Fibroblast of skin of left biceps (primary cell): ENCODE data around the gene KLF5.
"Not testable (repeated sequence)": the region's sequence is repeated elsewhere in the genome, so short reads cannot be mapped to it uniquely, and the experiment has no call there.

Experiments used
- DNase-seq, 2 experiments: peaks; one replicate each; pipeline ENCODE4 v3.0.0-alpha.2; 2013; ENCODE audit warnings: low read depth in 2 of 2

KLF5 gene

DNA sequence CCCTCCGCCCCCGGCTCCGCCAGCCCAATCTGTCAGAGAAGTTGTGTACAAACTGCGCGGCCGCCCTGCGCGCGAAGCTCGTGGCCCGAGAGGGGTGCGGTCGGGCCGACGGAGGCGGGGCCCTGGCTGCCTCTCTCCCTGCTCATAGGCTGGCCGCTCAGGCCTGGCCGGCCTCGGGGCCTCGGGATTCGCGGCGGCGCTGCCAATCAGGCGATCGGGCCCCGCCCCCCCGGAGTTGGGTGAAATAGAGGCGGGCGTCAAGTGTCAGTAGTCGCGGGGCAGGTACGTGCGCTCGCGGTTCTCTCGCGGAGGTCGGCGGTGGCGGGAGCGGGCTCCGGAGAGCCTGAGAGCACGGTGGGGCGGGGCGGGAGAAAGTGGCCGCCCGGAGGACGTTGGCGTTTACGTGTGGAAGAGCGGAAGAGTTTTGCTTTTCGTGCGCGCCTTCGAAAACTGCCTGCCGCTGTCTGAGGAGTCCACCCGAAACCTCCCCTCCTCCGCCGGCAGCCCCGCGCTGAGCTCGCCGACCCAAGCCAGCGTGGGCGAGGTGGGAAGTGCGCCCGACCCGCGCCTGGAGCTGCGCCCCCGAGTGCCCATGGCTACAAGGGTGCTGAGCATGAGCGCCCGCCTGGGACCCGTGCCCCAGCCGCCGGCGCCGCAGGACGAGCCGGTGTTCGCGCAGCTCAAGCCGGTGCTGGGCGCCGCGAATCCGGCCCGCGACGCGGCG, at the start of gene KLF5:
TSS of gene KLF5 (plus strand) at position 270 of the 724 bp plus-strand sequence. CDS start at position 593, 323 bp downstream.
- peak; percentile 78 to 81 for DNase-seq

DNA sequence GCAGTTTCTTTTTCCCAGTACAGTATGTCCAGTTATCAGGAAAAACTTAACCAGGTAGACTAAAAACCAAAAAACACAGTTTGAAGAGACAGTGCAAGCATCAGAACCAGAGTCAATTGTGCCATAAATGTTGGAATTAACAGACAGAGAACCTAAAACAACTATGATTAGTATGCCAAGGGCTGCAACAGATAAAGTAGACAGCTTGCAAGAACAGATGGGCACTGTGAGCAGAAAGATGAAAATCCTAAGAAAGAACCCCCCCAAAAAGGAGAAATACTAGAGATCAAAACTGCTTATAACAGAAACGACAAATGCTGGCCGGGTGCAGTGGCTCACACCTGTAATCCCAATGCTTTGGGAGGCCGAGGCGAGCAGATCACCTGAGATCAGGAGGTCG, 47.1 kb upstream of the KLF5 start:
- no peak for DNase-seq

DNA sequence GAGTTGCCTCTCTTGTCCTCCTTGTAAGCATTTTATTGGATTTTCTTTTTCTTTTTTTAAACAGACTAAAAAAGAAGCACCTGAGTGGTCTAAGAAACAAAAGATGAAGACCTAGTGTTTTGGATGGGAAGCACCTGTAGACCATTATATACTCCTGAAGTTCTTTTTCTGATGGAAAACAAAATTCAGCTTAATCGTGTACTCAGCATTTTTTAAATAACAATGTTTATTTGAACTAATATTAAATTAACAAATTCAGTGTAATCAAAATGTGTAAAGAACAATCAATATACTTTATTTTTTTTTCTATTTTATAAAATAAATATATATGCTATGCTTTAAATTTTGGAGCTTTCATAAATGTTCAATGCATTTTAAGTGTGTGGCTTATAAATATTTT, 43.0 kb upstream of the KLF5 start:
- no peak for DNase-seq

DNA sequence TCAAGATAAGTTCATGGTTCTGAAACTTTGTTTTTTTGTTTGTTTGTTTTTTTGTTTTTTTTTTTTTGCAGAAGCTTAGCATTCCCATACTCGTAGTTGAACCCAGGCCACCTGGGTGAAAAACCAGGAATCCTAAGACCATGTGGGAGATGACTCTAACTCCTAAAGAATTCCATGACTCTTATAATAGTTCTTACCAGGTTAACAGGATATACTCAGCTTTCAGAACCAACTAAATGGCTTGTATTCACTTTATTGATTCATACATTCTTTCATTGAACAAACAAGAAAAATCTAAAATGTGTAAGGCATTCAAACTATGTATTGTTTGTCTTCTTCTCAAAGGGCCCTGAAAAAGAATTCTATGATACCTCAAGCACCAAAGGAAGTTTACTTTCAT, 40.5 kb upstream of the KLF5 start:
- DNase-seq: no peak

DNA sequence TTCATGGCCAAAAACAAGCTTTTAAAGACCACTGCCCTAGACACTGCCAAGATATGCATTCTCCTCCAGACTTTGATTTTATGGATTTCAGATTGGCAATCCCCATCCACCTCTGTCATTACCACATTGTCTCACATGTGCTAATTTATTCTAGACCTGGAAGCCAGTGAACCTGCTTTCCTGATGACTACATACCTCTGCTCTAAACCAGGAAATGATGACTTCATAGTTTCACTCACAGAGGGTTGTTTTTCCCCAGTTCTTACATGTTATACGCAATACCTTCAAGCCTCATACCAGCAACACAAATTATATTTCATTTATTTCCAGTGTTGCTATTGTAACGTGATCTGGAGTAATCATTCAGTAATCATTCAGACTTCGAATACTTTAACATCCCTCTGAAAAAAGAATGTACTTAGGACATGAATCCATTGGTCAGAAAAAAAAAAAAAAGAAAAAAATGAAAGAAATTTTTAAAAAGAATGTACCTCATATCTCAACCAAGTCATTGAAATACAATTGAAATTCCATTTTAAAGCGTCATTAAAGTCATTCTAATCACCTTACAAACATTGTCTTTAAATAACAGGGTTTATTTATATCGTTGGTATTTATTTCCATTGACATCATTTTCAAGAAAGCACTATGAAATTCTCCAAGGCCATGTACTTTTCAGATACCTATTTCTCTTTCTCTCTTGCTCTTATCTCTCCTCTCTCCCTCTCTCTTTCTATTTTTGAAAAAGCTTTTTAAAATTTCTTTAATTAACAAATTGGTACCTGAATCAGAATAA, 33.4 kb upstream of the KLF5 start:
- DNase-seq: no peak

DNA sequence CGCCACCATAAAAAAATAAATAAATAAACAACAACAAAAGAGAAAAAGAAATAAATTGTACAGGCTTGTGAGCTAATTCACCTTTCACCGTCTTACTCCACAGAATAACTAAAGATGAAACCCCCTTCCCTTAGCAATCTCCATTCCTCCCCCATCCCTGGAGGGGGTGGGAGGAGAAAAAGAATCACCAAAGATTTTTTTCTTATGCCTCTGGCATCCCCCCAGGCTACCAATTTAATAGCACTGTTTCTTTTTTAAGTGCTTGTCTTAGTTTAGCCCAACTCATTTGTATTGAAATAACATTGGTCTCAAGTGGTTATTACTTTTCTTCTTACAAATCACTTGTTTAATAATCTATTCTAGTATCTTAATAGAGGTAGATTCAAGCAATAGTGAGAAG, 23.9 kb upstream of the KLF5 start:
- no peak for DNase-seq

DNA sequence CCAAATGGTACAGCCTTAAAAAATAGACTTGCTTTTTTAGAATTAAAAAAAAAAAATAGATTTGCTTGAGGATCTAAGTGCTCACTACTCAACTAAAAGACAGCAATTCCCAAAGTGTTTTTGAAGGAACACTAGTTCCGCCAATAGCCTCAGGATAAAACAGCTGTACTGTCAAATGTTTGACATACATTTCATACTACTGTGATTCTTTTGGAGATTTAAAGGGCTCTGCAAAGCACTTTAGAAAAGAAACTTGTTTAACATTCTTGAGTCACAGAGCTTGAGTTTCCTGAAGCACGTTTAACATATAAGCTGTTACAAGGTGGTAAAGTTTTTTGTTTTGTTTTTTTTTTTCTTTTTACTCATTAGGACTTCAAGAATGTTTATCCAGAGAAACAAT, 23.1 kb upstream of the KLF5 start:
- no peak for DNase-seq

DNA sequence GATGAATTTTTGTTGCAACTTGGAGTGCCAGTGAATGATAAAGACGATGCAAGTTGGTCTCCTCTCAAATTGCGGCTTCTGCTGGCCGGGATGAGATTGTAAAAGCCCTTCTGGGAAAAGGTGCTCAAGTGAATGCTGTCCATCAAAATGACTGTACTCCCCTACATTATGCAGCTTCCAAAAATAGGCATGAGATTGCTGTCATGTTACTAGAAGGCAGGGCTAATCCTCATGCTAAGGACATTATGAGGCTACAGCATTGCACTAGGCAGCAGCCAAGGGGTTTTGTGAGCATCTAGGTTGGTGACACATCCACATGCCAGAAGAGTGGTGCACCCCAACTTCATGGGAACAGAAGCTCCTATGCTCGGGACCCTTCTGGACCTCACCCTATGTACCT, 22.2 kb upstream of the KLF5 start:
- no peak for DNase-seq

DNA sequence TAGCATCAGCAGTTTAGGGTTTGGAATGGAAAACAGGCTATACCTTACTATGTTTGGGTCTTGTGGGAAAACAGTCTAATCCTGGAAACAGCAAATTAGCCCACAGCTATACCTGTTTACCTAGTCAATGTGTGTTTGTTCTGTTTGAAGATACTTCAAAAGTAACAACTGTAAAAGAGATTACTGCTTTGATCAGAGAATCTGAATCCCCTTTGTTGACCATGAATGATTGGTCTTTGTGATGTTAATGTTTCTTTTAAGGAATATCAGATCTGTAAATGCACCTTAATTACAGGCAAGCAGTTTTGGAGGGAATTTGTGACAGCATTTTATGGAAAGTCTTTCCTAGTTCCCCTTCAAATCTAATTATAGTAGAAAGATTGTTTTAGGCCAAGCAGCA, 20.7 kb upstream of the KLF5 start:
- no peak for DNase-seq

DNA sequence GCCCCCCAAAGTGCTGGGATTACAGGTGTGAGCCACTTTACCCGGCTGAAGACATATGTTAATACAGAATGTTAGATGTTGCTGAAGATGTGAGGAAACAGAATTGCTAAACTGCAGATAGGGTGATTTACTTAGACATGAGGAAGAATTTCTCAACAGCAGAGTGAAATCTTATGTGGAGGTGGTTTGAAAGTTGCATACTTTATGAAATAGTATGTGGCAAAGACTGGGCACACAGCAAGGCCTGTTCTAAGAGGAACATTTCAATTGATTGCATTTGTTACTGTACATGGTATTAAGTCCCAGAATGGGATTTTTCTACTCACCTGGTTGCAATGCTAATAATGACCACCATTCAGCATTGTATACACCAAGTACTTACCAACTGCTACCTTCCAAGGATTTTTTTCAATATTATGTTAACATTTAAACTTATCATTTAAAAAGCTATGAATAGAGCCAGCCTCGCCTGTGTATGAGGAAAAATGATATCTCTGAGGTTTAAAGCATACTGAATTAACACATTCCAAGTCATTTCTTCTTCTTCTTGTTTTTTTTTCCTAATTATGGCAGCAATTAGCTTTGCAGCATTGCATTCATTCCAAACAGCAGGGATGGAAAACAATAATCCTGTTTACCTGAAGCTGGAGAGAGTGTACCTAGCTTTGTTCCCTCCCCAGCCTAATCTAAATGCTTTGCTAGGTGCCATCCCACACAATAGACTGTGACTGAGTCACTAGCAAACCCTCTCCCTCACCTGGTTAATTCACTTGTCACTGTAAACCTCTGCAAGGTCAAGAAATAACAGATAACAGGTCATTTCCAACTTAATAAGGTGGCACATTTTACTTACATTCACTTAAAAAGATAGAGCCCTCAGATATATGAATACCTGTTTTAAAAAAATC, 19.4 kb upstream of the KLF5 start:
- no peak for DNase-seq

DNA sequence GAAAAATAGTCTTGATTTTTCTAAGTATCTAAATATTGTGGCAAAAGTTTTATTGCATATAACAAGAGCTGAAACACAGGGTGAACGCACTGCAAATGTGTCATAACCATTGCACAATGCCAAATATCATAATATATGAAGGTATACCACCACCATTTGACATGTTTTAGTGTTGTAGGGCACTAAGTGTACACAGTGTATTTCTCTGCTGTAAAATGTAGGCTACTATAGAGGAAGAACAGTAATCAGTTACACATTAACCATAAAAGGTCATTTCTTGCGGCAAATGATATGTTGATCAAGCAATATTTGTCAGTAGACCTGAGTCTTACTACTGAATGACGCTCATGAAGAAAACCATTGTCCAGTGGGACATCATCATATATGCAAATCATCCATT, 18.3 kb upstream of the KLF5 start:
- no peak for DNase-seq

DNA sequence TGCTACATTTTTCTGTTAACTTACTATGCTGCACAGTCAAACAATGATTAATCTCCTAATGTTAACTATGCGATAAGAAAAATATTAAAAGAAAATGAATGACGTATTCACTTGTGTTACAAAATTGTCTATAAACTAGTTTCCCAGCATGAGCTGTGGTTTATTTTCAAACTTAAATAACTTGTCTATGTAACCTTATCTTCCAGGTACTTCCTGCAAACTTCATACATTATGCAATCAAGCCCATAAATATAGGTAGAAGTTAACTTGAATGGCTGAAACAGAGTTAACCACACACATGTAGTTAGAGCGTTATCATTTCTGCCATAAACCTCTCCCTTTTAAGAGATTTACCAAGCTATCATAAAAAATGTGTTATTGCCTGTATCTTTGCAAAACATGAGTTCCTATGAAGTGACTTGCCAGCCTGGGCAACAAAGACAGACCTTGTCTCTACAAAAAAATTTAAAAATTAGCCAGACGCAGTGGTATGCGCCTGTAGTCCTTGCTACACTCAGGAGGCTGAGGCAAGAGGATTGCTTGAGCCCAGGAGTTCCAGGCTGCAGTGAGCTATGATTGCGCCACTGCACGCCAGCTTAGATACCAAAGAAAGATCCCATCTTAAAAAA, 17.7 kb upstream of the KLF5 start:
- no peak for DNase-seq

DNA sequence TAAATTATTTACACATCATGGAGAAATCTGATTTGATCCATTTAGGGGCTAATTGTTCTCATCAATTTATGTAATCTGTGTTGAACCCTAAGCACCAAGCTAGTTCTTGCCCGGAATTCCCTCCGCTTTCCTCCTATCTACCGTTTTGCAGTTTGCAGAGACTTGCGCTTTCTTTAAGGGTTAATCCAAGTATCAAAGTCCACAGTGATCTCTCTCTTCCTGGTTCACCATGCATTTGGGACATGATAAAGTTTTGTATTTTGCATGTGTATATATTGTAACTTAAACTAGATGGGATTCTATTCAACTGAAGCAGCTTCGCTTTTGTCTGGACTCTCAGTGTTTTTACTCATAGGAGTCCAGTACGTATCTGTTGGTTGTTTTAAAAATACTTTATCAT, 13.8 kb upstream of the KLF5 start:
- no peak for DNase-seq

DNA sequence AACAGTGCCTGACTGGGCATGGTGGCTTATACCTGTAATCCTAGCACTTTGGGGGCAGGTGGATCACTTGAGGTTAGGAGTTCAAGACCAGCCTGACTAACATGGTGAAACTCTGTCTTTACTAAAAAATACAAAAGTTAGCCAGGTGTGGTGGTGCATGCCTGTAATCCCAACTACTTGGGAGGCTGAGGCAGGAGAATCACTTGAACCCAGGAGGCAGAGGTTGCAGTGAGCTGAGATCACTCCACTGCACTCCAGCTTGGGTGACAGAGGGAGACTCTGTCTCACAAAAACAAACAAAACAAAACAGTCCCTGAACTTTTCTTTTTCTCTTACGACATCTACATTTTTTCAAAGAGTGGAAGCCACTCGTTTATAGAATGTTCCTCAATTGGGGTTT, 10.2 kb upstream of the KLF5 start:
- DNase-seq: not testable (repeated sequence)

DNA sequence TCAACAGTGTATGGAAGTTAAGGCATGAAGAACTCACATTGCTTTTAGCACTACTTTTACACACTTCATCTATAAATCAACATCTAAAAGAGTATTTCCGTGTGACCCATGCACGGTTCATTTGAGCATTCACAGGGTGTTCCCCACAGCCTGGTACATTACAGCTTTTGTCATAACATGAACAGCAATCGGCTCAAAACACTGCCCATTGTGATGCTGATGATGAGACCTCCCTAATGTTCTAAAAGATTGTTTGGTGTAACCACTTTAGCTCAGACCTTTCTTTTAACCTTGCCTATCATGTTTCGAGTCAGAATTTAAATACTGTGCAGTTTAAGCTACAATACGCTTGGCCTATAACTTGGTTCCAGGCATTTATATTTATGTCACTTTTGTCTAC, 4.1 kb upstream of the KLF5 start:
- DNase-seq: no peak

DNA sequence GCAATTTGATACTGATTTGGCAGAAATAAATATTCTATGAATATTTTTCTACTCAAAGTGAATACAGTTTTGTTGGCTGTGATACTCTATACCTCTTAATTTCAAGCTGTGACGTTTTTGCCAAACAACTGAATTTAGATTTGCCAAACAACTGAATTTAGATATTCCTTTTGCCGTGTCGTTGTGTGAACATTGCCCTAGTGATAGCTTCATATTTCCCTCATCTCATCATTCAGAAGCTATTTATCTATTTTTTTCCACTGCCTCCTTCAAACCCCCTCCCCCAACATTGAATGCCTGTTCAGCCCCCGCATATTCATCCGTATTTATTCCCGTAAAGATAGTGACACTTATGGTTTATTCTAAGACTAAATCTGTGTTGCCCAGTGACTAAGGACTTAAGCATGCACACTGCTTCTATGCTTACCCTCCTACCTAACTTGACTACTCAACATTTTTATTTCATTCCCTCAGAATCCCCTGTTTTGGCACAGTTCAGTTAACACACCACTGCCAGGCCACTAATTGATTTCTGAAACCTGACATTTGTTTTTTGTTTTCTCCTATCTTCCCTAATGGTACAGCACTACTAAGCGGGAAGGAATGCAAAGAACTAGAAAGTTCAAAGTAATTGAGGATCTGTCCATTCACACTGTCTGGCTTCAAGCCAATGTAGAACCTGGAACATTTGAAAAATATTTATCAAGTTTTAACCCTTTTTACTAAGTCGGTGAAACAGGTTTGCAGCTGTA, 2.8 kb upstream of the KLF5 start:
- DNase-seq: peak; percentile 56 to 59

DNA sequence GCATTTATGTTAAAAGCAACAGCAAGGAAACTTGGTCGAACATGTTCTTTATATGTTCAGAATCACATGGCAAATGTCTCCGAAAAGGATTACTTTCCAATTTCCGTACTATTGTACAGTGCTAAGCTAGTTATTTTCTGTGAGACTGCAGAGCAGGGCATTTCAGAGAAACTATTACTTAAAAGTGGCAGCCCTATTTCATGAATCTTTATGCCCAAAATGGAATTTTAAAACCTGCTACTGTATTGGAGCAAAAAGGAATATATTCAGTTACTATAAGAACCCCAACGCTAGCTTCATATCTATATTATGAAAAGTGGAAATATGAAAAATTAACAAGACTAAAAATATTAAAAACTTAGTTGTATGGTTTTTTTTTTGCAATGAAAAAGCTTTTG, 2.2 kb upstream of the KLF5 start:
- no peak for DNase-seq

DNA sequence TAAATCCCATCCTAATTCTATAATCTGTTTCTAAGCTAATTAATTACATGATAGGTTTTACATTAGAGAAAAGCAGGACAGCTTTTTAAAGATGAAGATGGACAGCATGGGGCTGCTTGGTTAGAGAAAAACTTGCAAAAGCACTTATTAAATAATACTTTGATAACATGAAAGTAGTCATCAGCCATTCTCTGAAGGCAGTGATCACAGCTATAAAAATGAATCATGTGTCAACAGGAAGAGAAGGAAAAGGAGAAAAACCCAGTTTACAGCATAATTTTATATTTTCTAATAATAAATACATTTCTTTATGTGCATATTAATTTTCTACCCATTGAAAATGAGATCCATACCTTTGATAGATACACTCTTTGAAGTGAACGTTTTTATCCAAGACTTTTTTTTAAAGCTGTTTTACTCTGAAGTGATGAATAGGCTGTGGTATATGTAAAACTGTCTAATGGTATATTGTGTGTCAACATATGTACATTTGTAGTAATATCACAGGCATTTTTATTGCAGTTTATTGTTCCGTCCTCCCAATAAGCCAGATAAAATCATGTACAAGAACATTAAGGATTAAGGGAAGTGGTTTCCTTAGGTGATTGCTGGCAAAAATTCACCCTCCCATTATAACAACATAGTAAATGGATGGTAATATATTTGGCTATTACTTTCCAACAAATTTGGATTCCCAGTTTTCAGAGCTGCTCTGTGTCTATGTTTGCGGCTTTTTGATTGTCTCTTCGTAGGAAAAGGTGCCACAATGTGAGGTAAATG, 1.3 kb upstream of the KLF5 start:
- no peak for DNase-seq

DNA sequence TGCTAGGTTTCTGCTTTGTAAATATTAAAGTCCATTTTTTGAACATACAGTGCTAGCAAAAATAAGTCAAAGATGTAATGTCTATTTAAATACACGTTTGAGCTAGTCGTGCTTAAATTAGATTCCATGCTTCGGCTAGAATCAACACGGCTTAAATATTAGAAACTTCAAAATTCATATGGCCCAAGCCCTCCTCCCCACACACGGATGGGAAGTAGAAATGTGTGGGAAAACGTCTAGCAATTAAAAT, 816 bp upstream of the KLF5 start:
- DNase-seq: no peak

DNA sequence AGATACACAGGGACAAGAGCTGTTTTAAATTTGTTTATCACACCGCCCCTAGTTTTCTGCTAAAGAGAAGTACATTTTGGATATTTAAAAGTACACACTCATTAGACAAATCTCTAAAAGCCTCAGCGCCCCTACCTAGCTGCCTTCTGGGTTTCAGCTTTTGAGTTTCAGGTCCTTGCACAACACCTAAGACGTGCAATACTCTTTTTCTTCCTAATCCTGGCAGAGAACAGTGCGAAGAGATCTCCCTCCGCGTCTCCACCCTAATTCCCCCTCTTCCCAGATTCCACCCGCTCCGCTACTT, 421 bp upstream of the KLF5 start:
- DNase-seq: no peak
